HG03432 (cell line): ENCODE data around the gene RAB35.

ENCODE experiments used
- ATAC-seq: cut with Tn5 transposase; IDR thresholded peaks from one replicate; pipeline ENCODE4 v1.9.1; 2021; ENCODE audit warnings: mild to moderate bottlenecking, moderate library complexity; ENCODE audit not compliant: unreplicated experiment

The RAB35 gene

GRCh38 chr12:120090206-120090605, 26.3 kb downstream of the RAB35 start:
- ATAC-seq = no peak

- no peak for ATAC-seq
Measured at GRCh38 chr12:120089796-120090195, 26.8 kb downstream of the RAB35 start.

DNA sequence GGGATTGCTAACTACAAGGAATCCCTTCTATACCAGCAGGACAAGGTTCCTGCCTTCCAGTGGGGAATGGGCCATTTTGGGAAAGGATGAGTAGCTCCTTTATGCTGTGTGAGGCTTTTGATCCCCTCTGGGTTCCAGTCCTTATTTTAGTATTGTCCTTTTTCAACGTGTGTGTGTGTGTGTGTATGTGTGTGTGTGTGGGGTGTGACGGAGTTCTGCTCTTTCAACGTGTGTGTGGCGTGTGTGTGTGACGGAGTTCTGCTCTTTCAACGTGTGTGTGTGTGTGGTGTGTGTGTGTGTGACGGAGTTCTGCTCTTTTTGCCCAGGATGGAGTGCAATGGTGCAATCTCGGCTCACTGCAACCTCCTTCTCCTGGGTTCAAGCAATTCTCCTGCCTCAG, 27.4 kb downstream of the RAB35 start:
- ATAC-seq = no peak

DNA sequence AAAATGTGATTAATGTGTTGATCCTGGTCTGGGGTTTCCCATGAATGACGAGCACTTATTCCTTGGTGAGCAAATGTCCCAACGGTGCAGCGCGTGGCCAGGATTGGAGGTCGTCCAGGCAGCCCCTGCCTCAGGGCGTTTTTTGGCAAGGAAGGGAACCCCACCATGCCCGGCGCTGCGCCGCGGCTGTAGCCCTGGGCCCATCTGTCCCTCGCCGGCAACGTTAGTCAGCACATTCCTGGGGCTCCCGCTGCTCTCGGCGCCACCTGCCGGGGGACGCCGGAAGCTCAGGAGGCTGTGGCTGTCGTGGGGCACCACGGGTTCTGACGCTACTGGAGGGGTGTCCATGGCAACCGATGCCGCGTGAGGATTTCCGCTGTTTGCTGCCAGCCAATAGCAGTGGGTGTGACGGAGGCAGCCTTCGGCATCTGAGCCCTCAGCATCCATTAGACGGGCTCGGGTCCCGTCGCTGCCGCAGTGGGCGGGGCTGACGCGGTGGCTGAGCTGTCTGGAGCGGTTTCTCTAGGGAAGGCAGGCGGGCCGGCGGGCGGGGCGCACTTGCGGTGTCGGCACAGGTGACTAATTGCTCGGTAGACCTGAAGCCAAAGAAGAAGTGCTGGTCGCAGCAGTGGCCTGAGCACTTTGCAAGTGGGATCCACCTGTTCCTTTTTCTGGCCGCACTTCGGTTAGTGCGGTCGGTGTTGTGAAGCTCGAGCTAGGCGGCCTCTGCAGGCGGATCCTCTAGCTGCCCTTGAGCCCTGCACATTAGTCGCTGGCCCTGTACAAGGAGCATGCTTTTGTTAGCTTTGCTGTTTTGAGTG, 29.5 kb downstream of the RAB35 start:
- peak; percentile 98 for ATAC-seq

DNA sequence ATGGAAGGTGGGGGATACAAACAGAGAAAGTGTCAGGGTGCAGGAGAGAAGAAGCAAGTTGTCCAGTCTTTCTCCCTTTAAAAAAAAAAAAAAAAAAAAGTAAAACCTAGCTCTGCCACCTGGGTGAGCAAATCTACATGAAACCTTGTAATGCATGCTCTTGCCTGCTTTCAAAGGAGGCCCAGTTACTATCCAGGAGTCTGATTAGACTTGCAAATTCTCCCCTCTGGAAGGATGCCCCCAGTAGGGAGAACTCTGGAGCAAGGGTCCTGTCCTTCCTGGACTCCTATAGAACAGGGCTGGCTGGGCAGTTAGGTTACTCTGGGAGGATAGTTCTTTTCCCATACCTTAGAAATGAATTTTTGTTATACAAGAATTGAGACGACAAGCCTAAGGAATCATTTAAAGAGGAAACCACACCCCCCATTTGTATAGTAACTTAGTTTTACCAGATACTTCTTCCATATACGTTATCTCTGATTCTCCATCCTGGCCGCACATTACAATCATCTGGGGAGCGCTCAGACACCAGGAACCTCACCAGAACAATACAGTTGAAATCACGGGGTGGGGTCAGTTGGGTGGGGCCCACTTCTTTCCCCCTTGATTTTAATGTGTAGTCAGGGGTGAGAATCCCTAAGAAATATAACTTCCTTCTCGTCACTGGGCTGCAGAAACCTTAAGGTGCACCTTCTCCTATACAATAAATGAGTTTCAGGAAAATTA, 30.5 kb downstream of the RAB35 start:
- no peak for ATAC-seq

GRCh38 chr12:120081641-120082040, 34.9 kb downstream of the RAB35 start:
- ATAC-seq = no peak

GRCh38 chr12:120079411-120080400, 36.8 kb downstream of the RAB35 start:
- ATAC-seq = no peak

DNA sequence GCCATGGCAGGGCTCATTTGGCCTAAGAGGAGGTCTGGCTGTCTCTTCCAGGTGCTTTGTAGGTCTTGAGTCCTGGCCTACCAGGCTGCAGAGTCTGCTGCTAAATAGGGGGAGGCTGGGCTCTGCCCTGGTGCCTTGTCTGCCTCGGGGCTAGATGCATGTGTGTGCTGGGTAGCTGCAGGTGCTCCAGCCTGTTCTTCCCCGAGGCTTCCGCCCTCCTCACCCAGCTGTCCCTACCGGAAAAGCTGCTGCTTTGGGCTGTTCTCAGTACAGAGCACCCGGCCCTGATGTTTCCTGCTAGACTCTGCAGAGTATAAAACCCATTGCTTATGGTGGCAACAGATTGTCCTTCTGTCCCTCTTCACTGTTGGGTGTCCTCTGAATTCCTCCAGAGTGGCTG, 37.7 kb downstream of the RAB35 start:
- ATAC-seq = no peak

DNA sequence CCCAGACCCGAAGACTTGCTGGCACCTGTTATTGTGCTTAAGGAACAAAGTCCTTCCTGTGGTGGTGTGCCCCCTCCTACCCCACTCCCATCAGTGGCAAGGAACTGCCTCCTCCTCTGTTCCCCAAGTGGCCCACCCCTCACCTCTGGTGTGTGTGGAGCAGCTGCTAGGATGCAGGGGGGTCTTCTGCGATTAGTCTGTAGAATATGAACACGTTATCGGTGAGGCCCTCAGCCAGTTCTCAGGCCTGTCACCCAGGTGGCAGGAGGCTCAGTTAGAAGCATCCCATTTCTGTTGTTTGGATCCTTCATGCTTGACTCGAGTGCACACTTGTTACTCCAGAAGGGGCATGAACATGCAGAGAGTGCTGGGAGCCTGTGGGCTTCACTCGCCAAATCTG, 39.3 kb downstream of the RAB35 start:
- no peak for ATAC-seq

- ATAC-seq = no peak
Measured at GRCh38 chr12:120076651-120077050, 39.9 kb downstream of the RAB35 start.

DNA sequence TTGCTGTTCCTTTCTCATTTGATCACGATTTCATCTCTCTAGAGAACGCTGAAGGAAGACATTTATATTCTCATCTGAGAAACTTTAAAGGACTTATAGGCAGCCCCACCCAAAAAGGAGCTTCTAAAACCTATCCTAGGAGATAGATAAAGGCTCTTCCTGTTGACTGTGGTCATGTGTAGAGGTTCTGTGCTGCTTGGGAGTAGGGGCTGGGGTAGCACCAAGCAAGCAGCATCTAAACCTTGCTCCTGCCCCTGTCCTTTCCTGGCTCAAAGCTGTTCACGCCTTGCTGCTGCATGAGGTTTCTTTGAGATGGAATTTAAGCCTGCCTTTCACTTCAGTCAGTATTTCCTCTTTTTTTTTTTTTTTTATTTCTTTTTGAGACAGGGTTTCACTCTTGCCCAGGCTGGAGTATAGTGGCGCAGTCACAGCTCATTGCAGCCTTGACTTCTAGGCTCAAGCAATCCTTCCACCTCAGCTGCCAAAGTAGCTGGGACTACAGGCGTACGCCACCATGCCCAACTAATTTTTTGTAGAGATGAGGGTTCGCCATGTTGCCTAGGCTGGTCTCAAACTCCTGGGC, 41.4 kb downstream of the RAB35 start:
- no peak for ATAC-seq

GRCh38 chr12:120072472-120073249, 43.9 kb downstream of the RAB35 start:
- ATAC-seq = no peak

GRCh38 chr12:120071493-120072020, 45.0 kb downstream of the RAB35 start:
- ATAC-seq = no peak

DNA sequence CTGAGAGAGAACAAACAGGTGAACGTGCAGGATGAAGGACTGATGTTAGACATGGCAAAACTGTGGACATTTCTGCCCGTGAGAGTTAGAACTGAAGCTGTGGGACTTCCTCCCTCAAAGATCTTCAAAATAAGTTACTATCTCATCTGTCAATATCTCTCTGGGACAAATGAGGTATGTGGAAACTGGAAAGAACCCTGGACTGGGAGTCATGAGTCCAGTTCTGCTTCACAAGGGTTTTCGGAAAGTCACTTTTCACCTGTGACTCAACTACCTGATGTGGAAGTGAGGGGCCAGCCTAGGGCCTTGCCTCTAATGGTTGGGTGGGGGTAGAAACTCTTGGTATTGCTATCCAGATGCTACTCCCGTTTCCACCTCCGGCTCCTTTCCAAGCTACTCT, 47.3 kb downstream of the RAB35 start:
- ATAC-seq = no peak

- no peak for ATAC-seq
Measured at GRCh38 chr12:120067901-120068300, 48.7 kb downstream of the RAB35 start.

GRCh38 chr12:120067084-120067869, 49.3 kb downstream of the RAB35 start:
- no peak for ATAC-seq

DNA sequence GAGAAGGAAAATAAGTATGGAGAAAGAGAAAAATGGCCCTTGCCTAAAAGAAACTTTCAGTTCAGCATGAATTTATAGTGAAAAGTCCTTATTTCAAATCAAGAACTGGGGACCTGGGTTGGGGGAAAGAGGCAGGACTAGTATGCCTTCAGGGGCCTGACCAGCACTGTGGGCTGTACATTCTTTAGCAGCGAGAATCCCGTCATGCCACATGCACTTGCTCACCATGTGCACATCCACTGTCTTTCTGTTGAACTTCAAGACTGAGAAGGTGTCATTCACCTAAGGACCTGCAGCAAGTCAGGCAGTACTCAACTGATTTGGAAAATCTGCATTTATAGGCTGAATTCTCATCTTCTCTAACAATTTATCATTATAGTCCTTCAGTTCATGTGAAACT, 50.2 kb downstream of the RAB35 start:
- no peak for ATAC-seq

GRCh38 chr12:120065472-120065871, 51.1 kb downstream of the RAB35 start:
- ATAC-seq = no peak
